Endothelial cell of hepatic sinusoid (primary cell): ENCODE data around the gene MYRIP.
"Not testable (repeated sequence)": the region's sequence is repeated elsewhere in the genome, so short reads cannot be mapped to it uniquely, and the experiment has no call there.

Source experiments
- in situ Hi-C: cut with HindIII; loops from 2 replicates; pipeline ENCODE4 v1.10.0; 2017; ENCODE audit warnings: low sequenced_read_pairs

Gene MYRIP

DNA sequence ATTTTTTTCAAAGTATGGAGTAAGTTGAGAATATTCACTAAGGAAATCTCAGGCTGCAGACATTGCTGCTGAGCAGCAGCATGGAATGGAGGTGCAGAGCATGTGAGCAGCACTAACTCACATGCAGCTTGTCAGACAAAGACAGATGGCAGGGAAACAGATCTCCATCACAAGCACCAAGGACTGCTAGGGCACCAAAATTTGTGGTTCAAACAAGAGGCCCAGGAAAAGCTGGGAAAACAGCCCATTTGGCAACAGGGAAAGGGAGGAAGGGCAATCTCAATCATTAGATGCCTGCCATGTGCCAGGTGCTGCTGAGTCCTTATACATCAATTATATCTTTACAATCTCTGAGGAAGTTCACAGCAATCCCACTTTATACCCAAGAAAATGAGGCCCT is 452.9 kb downstream of the MYRIP start:
- in situ Hi-C loops, result no loop called here

DNA sequence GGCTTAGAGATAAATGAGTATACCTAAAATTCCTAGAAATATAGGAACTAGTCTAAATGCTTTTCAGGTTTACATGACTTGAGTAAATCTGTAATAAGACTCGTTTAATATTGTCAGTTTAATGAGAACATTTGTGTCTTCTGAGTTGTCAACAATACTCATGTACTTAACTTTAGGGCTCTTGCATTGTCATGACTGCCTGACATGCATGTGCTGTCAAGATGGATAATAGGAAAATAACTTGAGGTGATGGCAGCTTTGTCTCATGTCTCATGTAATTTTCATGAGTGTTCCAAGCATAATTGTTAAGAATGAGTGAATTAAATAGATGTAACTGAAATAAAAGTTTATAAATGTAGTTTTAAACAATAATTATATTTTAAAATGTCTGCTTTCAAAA is 455.0 kb downstream of the MYRIP start:
- in situ Hi-C loops, result no loop called here

DNA sequence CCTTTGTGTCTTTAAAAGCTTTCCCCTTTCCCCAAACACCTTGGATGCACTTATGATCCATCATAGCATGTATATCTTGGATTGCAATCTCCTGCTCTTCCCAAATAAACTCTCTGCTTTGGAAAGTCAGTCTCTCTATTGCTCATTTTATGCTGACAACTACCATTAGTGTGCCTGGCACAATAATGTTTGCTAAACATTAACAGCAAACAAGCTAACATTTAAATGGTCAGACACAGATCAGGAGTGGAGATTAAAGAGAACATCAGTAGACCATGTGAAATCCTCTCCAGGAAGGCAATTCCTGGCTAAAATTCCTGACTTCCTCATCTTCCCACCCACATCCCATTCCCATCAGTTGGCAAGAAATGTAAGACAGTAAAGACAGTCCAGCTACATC is 455.8 kb downstream of the MYRIP start:
- in situ Hi-C loops, result no loop called here

DNA sequence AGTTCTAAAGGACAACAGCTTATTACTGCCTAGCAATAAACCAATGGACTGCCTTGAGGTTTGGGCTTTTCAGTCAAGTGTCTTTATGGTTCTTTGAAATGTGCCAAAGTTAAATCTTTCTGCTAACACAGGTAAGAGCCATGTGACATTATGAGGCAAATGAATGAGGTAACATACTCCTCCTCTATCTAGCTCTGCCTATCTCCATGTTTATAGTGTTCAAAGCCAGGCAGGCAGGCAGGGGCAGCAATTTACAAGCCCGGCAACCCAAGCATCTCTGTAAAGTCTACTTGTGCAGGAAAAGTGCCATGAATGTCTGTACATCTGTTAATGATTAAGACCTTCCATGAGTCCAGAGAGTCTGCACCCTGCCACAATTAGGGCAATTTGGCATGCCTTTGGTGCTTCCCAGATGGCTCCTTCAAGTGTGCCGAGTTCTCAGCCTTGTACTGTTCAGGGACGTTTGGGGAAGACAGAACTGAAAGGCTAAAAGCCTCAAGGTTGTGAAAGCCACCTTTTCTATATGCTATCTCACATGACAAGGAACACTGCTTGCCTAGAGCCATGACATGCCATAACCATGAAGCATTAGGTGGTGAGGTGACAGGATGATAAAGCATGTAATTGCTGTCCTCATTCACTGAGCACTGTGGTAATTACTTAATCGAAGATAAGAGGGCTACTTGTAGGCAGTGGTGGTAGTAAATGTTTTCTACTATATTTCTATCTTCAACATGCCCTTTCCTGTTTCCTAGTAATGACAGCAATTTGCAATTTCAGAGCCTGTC is 458.7 kb downstream of the MYRIP start:
- in situ Hi-C loops, result no loop called here

DNA sequence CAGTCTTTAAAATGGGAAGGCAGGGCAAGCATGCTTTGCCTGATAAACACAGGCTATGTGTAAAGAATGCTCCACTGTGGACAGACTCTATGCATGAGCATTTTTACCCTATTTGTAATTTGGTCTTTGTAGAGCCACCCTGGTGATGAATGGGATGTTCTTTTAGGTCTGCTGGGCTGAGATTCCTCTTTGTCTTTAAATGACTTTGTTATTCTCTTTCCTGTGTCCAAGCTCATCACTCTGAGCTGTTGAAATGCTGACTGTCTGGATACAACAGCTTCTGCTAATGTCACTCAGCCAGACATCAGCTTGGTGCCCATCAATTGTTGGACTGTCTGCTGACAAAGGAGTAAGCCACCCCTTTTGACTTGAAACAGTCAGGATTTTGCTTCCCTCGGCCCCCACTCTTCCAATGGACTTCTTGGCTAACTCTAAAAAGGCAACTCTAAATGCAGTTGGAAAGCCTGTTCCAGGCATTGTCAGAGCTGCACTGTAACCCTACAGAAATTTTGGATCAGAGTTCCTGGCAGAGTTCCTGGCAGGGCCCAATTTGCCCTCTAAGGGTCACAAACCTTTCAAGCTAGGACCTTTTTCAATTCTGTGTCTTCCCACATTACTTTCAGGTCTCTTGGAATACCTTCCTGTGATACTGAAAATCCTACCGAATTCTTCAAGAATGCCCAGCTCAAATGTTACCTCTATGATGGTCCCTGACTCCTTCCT is 459.6 kb downstream of the MYRIP start:
- in situ Hi-C loops, result no loop called here

DNA sequence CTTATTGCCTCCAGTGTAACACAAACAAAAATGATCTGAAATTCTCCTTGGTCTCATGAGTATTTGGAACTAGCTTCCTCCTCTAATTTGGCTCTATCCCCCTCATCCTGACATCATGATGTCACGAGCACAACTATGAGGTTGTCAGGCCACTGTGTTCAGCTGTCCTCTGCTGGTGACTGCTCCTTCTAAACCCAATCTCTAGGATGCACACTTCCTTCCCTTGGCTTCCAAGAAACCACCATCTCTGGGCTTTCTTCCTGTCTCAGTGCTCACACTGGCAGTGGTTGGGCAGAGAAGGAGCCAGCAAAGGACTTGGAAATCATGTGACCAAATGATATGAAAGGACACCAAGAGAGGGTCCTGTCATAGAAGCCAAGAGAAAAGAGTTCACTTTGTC is 469.4 kb downstream of the MYRIP start:
- in situ Hi-C loops, result no loop called here

DNA sequence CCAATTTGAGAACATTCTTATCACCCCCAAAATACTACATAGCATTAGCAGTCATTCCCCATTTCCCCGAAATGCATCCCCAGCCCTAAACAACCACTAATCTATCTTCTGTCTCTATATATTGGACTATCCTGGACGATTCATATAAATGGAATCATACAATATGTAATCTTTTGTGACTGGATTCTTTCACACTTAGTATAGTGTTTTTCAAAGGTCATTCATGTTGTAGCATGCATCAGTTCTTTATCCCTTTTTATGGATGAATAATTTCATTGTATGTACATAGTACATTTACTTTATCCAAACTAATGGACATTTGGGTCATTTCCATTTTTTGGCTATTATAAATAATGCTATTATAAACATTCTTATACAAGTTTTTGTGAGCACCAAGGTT is 472.6 kb downstream of the MYRIP start:
- in situ Hi-C loops, result no loop called here

DNA sequence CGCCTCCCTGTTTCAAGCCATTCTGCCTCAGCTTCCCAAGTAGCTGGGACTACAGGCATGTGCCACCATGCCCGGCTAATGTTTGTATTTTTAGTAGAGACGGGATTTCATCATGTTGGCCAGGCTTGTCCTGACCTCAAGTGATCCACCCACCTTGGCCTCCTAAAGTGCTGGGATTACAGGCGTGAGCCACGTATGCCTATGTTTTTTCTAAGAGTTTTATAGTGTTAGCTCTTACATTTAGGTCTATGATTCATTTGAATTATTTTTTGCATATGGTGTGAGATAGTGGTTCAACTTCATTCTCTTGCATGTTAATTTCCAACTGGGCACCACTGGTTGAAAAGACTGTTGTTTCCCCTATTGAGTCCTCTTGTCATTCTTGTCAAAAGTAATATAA is 473.6 kb downstream of the MYRIP start:
- in situ Hi-C loops, result not testable (repeated sequence)

DNA sequence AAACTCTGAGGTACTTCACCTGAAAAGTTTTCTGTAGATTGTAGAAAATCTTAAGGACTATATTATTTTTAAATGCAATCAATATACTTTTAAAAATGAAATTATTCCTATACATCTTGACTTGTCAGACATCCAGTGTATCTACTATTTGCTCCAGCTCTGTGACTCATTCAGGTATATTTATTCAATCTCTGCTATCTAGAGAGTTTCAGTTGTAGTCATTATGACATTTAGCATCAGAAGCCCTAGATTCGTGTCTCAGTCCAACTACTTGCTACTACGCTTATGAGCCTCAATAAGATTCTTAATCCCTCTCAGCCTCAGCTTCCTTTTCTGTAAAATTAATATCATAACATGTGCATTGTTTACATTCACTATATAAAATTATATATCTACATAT is 477.8 kb downstream of the MYRIP start:
- in situ Hi-C loops, result no loop called here

DNA sequence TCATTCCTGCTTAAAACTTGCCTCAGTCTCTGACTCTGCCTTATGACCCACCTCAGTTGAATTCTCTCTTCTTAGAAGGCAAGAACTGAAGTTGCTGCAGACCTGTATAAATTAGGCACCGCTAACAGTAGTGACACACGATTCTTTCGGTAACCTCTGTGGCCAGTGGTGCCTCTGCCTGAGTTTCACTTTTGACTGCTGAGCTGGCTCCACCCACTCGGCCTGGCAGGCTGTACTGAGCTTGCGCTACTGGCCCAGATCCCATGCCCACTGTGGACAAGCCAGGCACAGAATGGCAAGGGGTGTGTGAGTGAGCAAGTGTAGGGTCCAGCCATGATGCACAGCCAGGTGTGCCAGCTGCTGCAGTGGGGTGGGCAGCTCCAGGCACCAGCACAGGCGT is 481.0 kb downstream of the MYRIP start:
- in situ Hi-C loops, result no loop called here

DNA sequence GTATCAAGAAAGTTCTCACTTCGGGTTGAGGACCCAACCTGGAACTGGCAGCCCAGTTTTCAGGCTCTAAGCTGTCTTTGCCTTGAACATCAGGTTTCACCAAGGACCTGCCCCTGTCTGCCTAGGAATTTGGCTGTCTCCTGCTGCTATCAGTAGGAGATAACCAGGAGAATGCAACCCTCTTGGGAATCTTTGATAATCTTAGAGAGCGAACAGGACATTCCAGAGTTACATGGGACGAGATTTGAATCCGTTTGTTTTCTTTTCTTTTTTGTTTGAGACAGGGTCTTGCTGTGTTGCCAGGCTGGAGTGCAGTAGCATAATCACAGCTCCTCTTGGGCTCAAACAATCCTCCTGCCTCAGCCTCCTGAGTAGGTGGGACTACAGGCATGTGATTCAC is 482.1 kb downstream of the MYRIP start:
- in situ Hi-C loops, result no loop called here

DNA sequence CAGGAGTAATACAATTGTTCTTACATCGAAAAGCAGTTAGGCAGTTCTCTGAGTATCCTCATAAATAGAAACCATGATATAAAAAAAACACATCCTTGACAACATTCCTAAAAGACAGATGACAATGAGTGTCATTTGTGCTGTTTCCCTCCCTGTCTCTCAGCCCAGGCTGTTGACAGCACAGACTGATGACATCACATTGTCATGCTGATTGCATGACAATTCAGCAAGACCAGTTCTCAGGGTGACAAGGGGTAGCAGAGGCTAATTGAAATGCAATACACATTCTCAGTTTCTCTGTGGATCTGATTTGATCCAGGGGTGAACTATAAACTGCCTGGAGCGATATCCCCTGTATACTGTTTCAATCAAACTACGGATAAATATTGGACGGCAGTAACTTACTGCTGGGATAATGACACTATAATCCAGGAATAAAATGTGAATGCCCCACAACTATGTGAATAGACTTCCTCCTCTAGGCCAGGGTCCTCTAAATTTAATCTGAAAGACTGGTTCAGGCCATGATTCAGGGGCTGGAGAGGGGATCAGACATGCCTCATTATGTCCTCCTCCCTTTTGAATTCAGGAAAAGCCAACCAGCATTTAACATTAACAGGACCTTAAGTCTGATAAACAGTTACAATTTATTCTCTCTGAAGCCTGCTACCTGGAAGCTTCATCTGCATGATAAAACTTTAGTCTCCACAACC is 483.4 kb downstream of the MYRIP start:
- in situ Hi-C loops, result no loop called here

DNA sequence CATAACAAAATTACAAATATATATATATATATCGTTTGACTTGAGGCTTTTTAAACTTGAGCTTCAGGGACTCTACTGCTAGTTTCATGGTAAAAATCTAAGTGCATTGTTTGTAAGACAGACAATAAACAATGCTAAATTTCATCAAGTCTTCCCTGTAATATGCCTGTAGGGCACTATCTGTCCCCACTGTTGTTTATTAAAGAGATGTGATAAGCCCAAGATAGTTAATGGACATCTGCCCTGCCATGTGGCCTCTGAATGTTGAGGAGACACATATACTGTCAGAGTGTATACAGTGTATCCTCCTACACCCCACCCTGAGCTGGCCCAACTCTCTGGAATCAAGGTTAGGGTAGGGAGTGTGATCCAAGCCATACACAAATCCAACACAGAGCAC is 485.0 kb downstream of the MYRIP start:
- in situ Hi-C loops, result no loop called here

DNA sequence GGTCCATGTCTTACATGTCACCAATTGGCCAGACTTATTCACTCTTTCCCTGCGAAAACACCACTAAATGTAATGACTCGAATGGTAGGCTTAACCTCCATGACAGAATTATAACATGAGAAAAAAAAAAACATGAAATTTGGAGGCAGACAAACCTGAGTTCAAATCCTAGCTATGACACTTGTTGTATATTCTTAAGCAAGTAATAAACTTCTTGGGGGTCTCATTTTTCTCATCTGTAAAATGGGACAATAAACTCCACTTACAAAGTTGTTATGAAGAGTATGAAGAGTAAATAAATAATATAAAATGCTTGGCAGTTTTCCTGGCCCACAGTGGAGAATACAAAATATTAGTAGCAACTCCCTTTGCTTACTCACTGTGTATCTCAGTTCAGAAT is 488.7 kb downstream of the MYRIP start:
- in situ Hi-C loops, result no loop called here

DNA sequence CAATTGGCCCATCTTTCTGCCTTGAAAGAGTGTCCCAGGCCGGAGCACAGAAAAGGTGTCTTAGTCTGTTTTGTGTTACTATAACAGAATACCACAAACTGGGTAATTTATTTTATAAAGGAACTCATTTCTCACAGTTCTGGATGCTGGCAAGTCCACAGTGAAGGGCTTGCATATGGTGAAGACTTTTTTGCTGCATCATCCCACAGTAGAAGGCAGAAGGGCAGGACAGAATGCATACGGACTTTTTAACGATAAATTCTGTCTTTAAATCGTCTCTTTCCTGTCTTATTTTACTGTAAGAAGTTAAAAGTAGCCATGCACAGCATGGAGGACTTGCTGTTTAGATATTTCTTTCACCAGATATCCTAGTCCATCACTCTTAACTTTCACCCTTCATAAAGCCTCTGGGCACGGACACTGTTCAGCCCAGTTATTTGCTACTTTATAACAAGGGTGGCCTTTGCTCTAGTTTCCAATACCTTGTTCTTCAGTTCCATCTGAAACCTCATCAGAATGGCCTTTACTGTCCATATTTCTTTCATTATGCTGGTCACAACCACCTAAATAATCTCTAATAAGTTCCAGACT is 489.8 kb downstream of the MYRIP start:
- in situ Hi-C loops, result no loop called here

DNA sequence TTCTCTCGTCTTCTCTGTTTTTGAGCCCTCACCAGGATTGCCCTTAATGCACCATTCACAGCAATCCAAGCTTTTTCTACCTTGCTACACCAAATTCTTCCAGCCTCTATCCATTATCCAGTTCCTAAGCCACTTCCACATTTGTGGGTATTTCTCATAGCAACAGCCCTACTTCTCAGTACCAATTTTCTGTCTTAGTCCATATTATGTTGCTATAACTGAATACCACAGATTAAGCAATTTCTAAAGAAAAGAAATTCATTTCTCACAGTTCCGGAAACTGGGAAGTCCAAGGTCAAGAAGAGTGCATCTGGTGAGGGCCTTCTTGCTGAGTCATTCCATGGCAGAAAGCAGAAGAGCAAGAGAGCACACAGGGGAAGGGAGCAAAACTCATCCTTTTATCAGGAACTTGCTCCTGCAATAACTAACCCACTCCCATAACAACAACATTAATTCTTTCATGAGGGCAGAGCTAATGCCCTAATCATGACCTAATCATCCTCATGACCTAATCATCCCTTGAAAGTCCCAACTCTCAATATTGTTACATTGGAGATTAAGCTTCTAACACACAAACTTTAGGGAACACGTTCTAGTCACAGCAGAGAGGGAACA is 490.4 kb downstream of the MYRIP start:
- in situ Hi-C loops, result no loop called here

DNA sequence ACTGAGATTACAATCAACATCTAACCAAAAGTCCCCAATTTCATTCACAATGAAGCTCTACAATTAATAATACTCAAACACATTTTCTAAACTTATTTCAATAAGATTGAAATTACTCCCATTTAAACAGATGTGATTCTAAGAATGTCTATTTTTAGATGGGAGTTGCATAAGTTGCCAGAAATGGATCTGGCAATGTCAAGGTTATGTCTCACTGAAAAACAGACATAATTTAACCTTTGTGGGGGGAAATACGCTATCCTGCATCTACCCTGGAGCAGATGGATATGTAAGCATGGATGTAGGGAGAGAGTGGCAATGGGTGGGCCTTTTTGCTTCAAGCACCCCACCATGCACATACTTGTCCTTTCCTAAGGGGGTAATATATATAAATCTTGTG is 493.4 kb downstream of the MYRIP start:
- in situ Hi-C loops, result no loop called here

DNA sequence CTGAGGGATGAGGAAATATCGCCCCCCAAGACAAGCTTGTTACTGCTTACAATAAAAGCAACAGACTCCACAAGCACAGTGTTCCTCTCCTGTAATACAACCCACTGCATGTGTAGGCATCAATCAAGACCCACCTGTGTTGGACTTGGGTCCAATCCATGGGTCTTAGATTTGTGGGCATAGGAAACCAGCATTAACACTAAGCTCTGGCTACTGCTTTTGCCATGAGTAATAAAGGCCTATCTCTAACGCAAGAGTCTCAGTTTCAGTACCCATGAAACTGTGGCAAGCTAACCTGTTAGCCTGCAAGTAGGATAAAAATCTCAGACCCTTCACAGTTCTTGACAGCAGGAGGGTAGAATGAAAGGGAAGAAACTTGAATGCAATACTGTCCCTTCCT is 494.9 kb downstream of the MYRIP start:
- in situ Hi-C loops, result no loop called here

DNA sequence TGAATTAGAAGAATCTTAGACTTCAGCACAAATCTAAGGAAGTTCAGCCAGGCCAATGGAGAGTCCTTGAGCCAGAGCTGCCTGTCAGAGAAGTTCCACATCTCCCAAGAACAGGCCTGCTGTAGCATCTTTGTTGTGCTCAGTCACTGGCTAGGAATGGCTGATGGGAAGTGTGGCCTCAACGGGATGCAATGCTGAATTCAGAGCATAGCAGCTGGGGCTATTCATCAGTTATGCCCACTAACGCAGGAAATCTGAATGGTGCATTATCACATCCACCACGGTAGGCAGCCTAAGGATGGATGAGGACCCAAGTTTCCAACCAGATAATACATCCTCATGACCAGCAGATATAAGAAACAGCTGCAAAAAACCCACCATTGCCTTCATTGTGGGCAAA is 496.9 kb downstream of the MYRIP start:
- in situ Hi-C loops, result no loop called here

DNA sequence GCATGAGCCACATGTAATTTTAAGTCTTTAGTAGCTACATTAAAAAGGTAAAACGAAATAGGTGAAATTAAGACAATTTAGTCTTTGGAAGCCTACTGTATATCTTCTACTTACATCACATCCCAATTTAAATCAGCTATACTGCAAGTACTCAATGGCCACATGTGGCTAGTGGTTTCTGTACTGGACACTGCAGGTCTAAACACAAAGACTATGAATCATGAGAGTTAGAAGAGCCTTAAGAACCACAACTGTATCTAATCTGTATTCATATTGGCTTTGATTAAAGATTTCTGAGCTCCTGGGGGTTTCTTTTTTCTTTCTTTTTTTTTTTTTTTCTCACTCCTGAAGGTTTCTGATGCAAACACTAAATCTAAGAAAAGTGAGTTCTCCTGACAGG is 497.8 kb downstream of the MYRIP start:
- in situ Hi-C loops, result no loop called here

DNA sequence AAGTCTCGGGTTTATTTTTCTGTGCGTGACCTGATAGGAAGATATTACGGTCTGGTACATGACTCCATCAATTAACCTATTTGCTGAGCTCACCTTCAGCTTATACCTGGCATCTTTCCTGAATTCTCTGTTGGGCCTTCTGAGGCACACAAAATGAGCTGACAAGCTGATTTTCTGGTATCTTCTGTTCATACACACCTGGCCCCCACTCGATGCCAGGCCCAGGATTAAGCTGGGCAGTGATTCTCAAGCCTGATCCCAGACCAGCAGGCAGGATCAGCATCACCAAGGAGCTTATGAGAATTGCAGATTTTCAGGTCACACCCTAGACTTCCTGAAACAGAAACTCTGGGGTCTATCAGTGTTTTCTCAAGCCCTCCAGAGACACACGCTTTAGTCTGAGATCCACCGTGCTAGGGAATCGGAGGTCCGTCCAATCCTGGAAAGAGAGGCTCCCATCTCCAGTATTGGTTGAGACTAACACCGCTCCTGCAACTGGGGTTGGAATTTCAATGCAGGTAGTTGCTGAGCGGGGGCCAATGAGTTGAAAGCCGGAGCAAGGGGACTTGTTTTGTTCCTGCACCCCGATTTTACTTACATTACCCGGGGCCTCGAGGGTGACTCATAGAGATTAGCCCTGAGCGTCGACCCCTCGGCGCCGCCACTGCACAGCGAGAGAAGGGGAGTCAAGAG is 499.5 kb downstream of the MYRIP start:
- in situ Hi-C loops, result no loop called here
